A673 (cell line): ENCODE data around the gene ENTPD8. TPM values are rescaled to one million over a fixed set of nuclear protein-coding genes. Genes with fewer than 3 reads are reported as not detected.

Experiments
- BruUV-seq: library from RNA; stranded (reverse); fragments of 400-500 nt; replicated peaks from 2 replicates; lab custom pipeline; 2021; lab: Mats Ljungman, UMichigan
- CTCF ChIA-PET: fragments of 300-600 bp; sonication (Branson Sonifier 250); formaldehyde crosslinking; loops from one replicate; lab custom pipeline; 2022; ENCODE audit warnings: antibody characterized with exemption; lab: Charles Lee
- POLR2A ChIA-PET: fragments of 300-600 bp; sonication (Branson Sonifier 250); formaldehyde crosslinking; loops from one replicate; lab custom pipeline; 2022; ENCODE audit warnings: antibody characterized with exemption; ENCODE audit not compliant: low non-redundant PET; lab: Charles Lee
- DNase-seq: peaks from one replicate; pipeline ENCODE4 v3.0.0-alpha.2; 2015; ENCODE audit warnings: low spot score
- H3K27ac ChIP-seq: fragments of 200-600 bp; sonication (generic); 2 replicates; pipeline ENCODE4 v1.5.1; 2016; ENCODE audit warnings: mixed run types, low read depth, mild to moderate bottlenecking, mixed read lengths, antibody characterized with exemption, low read length; ENCODE audit not compliant: poor library complexity, severe bottlenecking
- H3K27me3 ChIP-seq: fragments of 200-600 bp; sonication (generic); replicated peaks from 2 replicates; pipeline ENCODE4 v1.6.1; 2017; ENCODE audit warnings: mixed run types, low read depth, mild to moderate bottlenecking, mixed read lengths, antibody characterized with exemption, low read length; ENCODE audit not compliant: insufficient read depth, poor library complexity
- H3K36me3 ChIP-seq: fragments of 200-600 bp; sonication (generic); 2 replicates; pipeline ENCODE4 v1.6.1; 2016; ENCODE audit warnings: mixed run types, mild to moderate bottlenecking, mixed read lengths, antibody characterized with exemption, low read length; ENCODE audit not compliant: insufficient read depth, poor library complexity, severe bottlenecking
- H3K4me1 ChIP-seq: fragments of 200-600 bp; sonication (generic); 2 replicates; pipeline ENCODE4 v1.6.1; 2017; ENCODE audit warnings: mixed run types, mild to moderate bottlenecking, mixed read lengths, antibody characterized with exemption, low read length; ENCODE audit not compliant: insufficient read depth, poor library complexity, severe bottlenecking
- H3K4me3 ChIP-seq: fragments of 200-600 bp; sonication (generic); 2 replicates; pipeline ENCODE4 v1.5.1; 2016; ENCODE audit warnings: low read depth, mixed run types, mild to moderate bottlenecking, mixed read lengths, low read length; ENCODE audit not compliant: poor library complexity, severe bottlenecking
- H3K9me3 ChIP-seq: fragments of 200-600 bp; sonication (generic); 2 replicates; pipeline ENCODE4 v1.6.1; 2016; ENCODE audit warnings: mixed run types, low read depth, mild to moderate bottlenecking, mixed read lengths, antibody characterized with exemption, low read length; ENCODE audit not compliant: poor library complexity, severe bottlenecking
- CTCF ChIP-seq: fragments of 300-800, 200-600 bp; sonication (generic); conservative IDR thresholded peaks from 2 replicates; pipeline ENCODE4 v1.5.1; 2017; ENCODE audit warnings: low read depth, mild to moderate bottlenecking, antibody characterized with exemption, low read length, moderate library complexity, mixed read lengths
- EZH2 ChIP-seq: fragments of 200-600 bp; sonication (generic); IDR thresholded peaks from 2 replicates; pipeline ENCODE4 v1.6.1; 2017; ENCODE audit warnings: borderline replicate concordance, low read depth, mild to moderate bottlenecking, mixed read lengths, antibody characterized with exemption, low read length; ENCODE audit not compliant: poor library complexity, severe bottlenecking
- intact Hi-C: fragments of 100-400 bp; cut with micrococcal nuclease; formaldehyde crosslinking; loops from one replicate; pipeline ENCODE4 v1.10.0; 2022; ENCODE audit not compliant: unreplicated experiment
- total RNA-seq: library from RNA; stranded (reverse); gene quantifications from 2 replicates; pipeline ENCODE4 v1.2.3, GENCODE V29; 2021

The ENTPD8 gene
- total RNA-seq, 1 experiment from 2014 or later, result not detected

- H3K9me3 ChIP-seq, result no peaks in the 10 kb centered on the region
- H3K4me1 ChIP-seq, result peaks cover 8% of the 10 kb centered on the region
- no TSS peak for BruUV-seq
- intact Hi-C loops, result no loop called here
- no peaks in the 10 kb centered on the region for H3K27me3 ChIP-seq
- no peak for DNase-seq
- ChIA-PET CTCF (no interaction called here), POLR2A (no interaction called here)
- TF ChIP-seq CTCF (no peak), EZH2 (no peak)
- no peaks in the 10 kb centered on the region for H3K36me3 ChIP-seq
- H3K27ac ChIP-seq, result no peak overlapping the region
- H3K4me3 ChIP-seq, result peak overlapping the region; percentile 46
Observed at GRCh38 chr9:137416563-137417151, 24.5 kb downstream of the ENTPD8 start.

DNA sequence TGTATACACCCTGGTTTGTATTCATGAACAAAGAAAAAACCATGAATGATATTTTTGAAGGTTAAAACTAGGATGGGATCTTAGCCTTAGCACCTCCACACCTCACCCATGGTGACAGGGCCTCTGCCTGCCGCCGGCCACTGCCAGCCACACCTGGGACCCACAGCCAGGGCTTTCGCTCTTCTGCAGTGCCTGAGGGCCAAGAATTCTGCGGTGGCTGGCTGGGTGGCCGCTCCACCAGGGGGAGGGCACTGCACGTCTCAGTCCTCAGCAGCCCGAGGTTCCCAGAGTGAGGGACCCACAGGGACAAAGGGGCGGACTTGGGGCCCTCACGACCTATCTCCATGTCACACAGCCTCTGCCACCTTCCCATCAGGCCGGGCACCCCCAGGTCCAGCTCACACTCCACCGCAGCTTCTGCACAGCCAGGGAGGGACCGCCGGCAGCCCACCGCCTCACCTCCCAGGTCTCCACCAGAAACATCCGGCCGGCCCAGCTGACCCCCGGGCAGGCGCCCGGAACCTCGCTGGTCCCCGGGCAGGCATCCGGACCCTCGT lies 25.1 kb downstream of the ENTPD8 start:
- TF ChIP-seq CTCF (no peak), EZH2 (no peak)
- BruUV-seq, result no TSS peak
- Histone ChIP-seq H3K4me1 (peaks cover 12% of the 10 kb centered on the region), H3K36me3 (no peaks in the 10 kb centered on the region), H3K27me3 (no peaks in the 10 kb centered on the region), H3K4me3 (no peak overlapping the region), H3K27ac (no peak overlapping the region), H3K9me3 (no peaks in the 10 kb centered on the region)
- intact Hi-C loops, result no loop called here
- ChIA-PET POLR2A (no interaction called here), CTCF (no interaction called here)
- DNase-seq, result no peak

- no peak for DNase-seq
- Histone ChIP-seq H3K27me3 (no peaks in the 10 kb centered on the region), H3K4me3 (no peak overlapping the region), H3K4me1 (peaks cover 12% of the 10 kb centered on the region), H3K9me3 (no peaks in the 10 kb centered on the region), H3K36me3 (no peaks in the 10 kb centered on the region), H3K27ac (no peak overlapping the region)
- no TSS peak for BruUV-seq
- intact Hi-C loops, result no loop called here
- ChIA-PET CTCF (no interaction called here), POLR2A (no interaction called here)
- TF ChIP-seq EZH2 (no peak), CTCF (no peak)
Observed at GRCh38 chr9:137415451-137415850, 25.7 kb downstream of the ENTPD8 start.
